Mesenchymal stem cell (in vitro differentiated cells and primary cell): ENCODE measurements around the gene TNPO3.
"Not testable (repeated sequence)": the region's sequence is repeated elsewhere in the genome, so short reads cannot be mapped to it uniquely, and the experiment has no call there.

Experiments
- DNase-seq: peaks from one replicate; pipeline ENCODE4 v3.0.0-alpha.2; 2013
- H2AFZ ChIP-seq: one replicate; pipeline ENCODE4 v1.6.1; 2013; ENCODE audit warnings: low read depth, mild to moderate bottlenecking, control low read depth, inconsistent platforms, low read length, moderate library complexity
- H2AK5ac ChIP-seq: 2 replicates; pipeline ENCODE4 v1.6.1; 2013; ENCODE audit warnings: low read length, moderate library complexity, mild to moderate bottlenecking, inconsistent platforms; ENCODE audit not compliant: severe bottlenecking
- H2BK120ac ChIP-seq: one replicate; pipeline ENCODE4 v1.6.1; 2013; ENCODE audit warnings: low read depth, mild to moderate bottlenecking, inconsistent platforms, low read length, moderate library complexity
- H2BK12ac ChIP-seq, 2 experiments: one replicate each; pipeline ENCODE4 v1.6.1; 2013; ENCODE audit warnings: inconsistent platforms in 2 of 2, low read length in 2 of 2, mild to moderate bottlenecking in 2 of 2, moderate library complexity in 2 of 2, control low read depth in 1 of 2
- H2BK15ac ChIP-seq: one replicate; pipeline ENCODE4 v1.6.1; 2013; ENCODE audit warnings: mild to moderate bottlenecking, low read depth, inconsistent platforms; ENCODE audit not compliant: poor library complexity, severe bottlenecking
- H2BK5ac ChIP-seq: 2 replicates; pipeline ENCODE4 v1.6.1; 2013; ENCODE audit warnings: low read depth, mild to moderate bottlenecking, low read length, control low read depth, inconsistent platforms; ENCODE audit not compliant: poor library complexity, severe bottlenecking
- H3K14ac ChIP-seq, 2 experiments: one replicate each; pipeline ENCODE4 v1.6.1; 2013; ENCODE audit warnings: inconsistent platforms in 2 of 2, low read length in 2 of 2, control low read depth in 1 of 2, mild to moderate bottlenecking in 1 of 2, moderate library complexity in 1 of 2
- H3K18ac ChIP-seq, 2 experiments: one replicate each; pipeline ENCODE4 v1.6.1; 2013; ENCODE audit warnings: inconsistent platforms in 2 of 2, low read length in 2 of 2, control low read depth in 1 of 2, low read depth in 1 of 2, mild to moderate bottlenecking in 1 of 2
- H3K23ac ChIP-seq, 2 experiments: one replicate each; pipeline ENCODE4 v1.6.1; 2013; ENCODE audit warnings: inconsistent platforms in 2 of 2, low read length in 2 of 2, mild to moderate bottlenecking in 2 of 2, moderate library complexity in 2 of 2, control low read depth in 1 of 2
- H3K27ac ChIP-seq: 2 replicates; pipeline ENCODE4 v1.5.1; 2013; ENCODE audit warnings: mild to moderate bottlenecking, moderate library complexity, low read length, control low read depth, inconsistent platforms; ENCODE audit not compliant: poor library complexity, severe bottlenecking
- H3K27me3 ChIP-seq, 2 experiments: 2 replicates each; pipeline versions ENCODE4 v1.6.1 to v1.7.0; 2013; ENCODE audit warnings: low read length in 2 of 2, mild to moderate bottlenecking in 2 of 2, moderate library complexity in 2 of 2, control low read depth in 1 of 2, inconsistent platforms in 1 of 2; ENCODE audit not compliant: control insufficient read depth in 1 of 2, insufficient read depth in 1 of 2
- H3K36me3 ChIP-seq, 2 experiments: 2 replicates each; pipeline versions ENCODE4 v1.6.1 to v1.7.0; 2013; ENCODE audit warnings: low read length in 2 of 2, control low read depth in 1 of 2, inconsistent platforms in 1 of 2, low read depth in 1 of 2, mild to moderate bottlenecking in 1 of 2; ENCODE audit not compliant: insufficient read depth in 2 of 2, control insufficient read depth in 1 of 2
- H3K4ac ChIP-seq, 2 experiments: one replicate each; pipeline ENCODE4 v1.6.1; 2013; ENCODE audit warnings: inconsistent platforms in 2 of 2, low read length in 2 of 2, mild to moderate bottlenecking in 2 of 2, moderate library complexity in 2 of 2, control low read depth in 1 of 2, low read depth in 1 of 2
- H3K4me1 ChIP-seq: 2 replicates; pipeline ENCODE4 v1.6.1; 2013; ENCODE audit warnings: low read depth, low read length, control low read depth; ENCODE audit not compliant: control insufficient read depth, insufficient read depth
- H3K4me2 ChIP-seq: 2 replicates; pipeline ENCODE4 v1.6.1; 2013; ENCODE audit warnings: low read length, mild to moderate bottlenecking, inconsistent platforms; ENCODE audit not compliant: poor library complexity, severe bottlenecking
- H3K4me3 ChIP-seq, 2 experiments: 2 replicates each; pipeline versions ENCODE4 v1.5.1 to v1.7.0; 2013; ENCODE audit warnings: low read length in 2 of 2, mild to moderate bottlenecking in 2 of 2, control low read depth in 1 of 2, low read depth in 1 of 2; ENCODE audit not compliant: insufficient read depth in 1 of 2
- H3K79me1 ChIP-seq: replicated peaks from 2 replicates; pipeline ENCODE4 v1.6.1; 2013; ENCODE audit warnings: mild to moderate bottlenecking, control low read depth, low read length, inconsistent platforms; ENCODE audit not compliant: poor library complexity, severe bottlenecking
- H3K9ac ChIP-seq: 2 replicates; pipeline ENCODE4 v1.7.0; 2013; ENCODE audit warnings: mild to moderate bottlenecking, low read length, moderate library complexity
- H3K9me3 ChIP-seq: 2 replicates; pipeline ENCODE4 v1.7.0; 2013; ENCODE audit warnings: mild to moderate bottlenecking, low read length; ENCODE audit not compliant: control insufficient read depth
- H4K8ac ChIP-seq: one replicate; pipeline ENCODE4 v1.6.1; 2013; ENCODE audit warnings: inconsistent platforms, mild to moderate bottlenecking, low read length, moderate library complexity
- H4K91ac ChIP-seq: one replicate; pipeline ENCODE4 v1.6.1; 2013; ENCODE audit warnings: mild to moderate bottlenecking, low read length, inconsistent platforms
- WGBS: methylation state at CpG from one replicate; pipeline ENCODE4 v1.1.7; 2013; ENCODE audit warnings: mixed read lengths; 5-methylcytosine and 5-hydroxymethylcytosine counted together

TNPO3 gene

GRCh38 chr7:129041142-129042085 is 13.5 kb downstream of the TNPO3 start:
- 100% methylated on average over 3 of the region's 3 CpGs for WGBS
- H2BK5ac ChIP-seq, result no peak overlapping the region
- H3K79me1 ChIP-seq, result peaks cover 3% of the 10 kb centered on the region
- no peak overlapping the region for H2AK5ac ChIP-seq
- H2BK120ac ChIP-seq, result no peak overlapping the region
- H3K4ac ChIP-seq, result no peak overlapping the region
- H3K9me3 ChIP-seq, result no peaks in the 10 kb centered on the region
- no peak overlapping the region for H3K18ac ChIP-seq
- H3K23ac ChIP-seq, result no peak overlapping the region
- H2BK12ac ChIP-seq, result no peak overlapping the region
- no peak overlapping the region for H3K9ac ChIP-seq
- H2BK15ac ChIP-seq, result no peak overlapping the region
- H3K4me1 ChIP-seq, result peaks cover 2% of the 10 kb centered on the region
- H3K27ac ChIP-seq, result peak overlapping the region; percentile 26
- H3K4me2 ChIP-seq, result no peak overlapping the region
- H3K4me3 ChIP-seq, result no peak overlapping the region
- H4K8ac ChIP-seq, result no peak overlapping the region
- no peak for DNase-seq
- no peak overlapping the region for H4K91ac ChIP-seq
- H3K14ac ChIP-seq, result no peak overlapping the region
- H3K27me3 ChIP-seq, result no peaks in the 10 kb centered on the region
- no peak overlapping the region for H2AFZ ChIP-seq
- peaks cover 7 to 21% of the 10 kb centered on the region in 2 experiments for H3K36me3 ChIP-seq

GRCh38 chr7:129038468-129038867 is 16.4 kb downstream of the TNPO3 start:
- not testable (repeated sequence) for H2AK5ac ChIP-seq, H3K79me1 ChIP-seq

GRCh38 chr7:129037585-129037984 is 17.3 kb downstream of the TNPO3 start:
- no peak overlapping the region for H3K27ac ChIP-seq
- peaks cover 18 to 33% of the 10 kb centered on the region in 2 experiments for H3K36me3 ChIP-seq
- WGBS, result 98% methylated on average over 4 of the region's 4 CpGs
- DNase-seq, result no peak
- no peaks in the 10 kb centered on the region for H3K27me3 ChIP-seq
- H3K4me2 ChIP-seq, result no peak overlapping the region
- no peak overlapping the region for H4K8ac ChIP-seq
- H2BK5ac ChIP-seq, result no peak overlapping the region
- peaks cover 7% of the 10 kb centered on the region for H3K79me1 ChIP-seq
- H2BK120ac ChIP-seq, result no peak overlapping the region
- H3K18ac ChIP-seq, result no peak overlapping the region
- no peak overlapping the region for H4K91ac ChIP-seq
- H3K9ac ChIP-seq, result no peak overlapping the region
- peaks cover 2% of the 10 kb centered on the region for H3K4me1 ChIP-seq
- H2AFZ ChIP-seq, result no peak overlapping the region
- H3K9me3 ChIP-seq, result no peaks in the 10 kb centered on the region
- H3K4ac ChIP-seq, result no peak overlapping the region
- H2BK15ac ChIP-seq, result no peak overlapping the region
- no peak overlapping the region for H2AK5ac ChIP-seq
- no peak overlapping the region for H3K4me3 ChIP-seq
- H3K23ac ChIP-seq, result no peak overlapping the region
- H3K14ac ChIP-seq, result no peak overlapping the region
- H2BK12ac ChIP-seq, result no peak overlapping the region

More at GRCh38 chr7:129038468-129038867, 16.4 kb downstream of the TNPO3 start:
- H2BK5ac ChIP-seq, H4K91ac ChIP-seq, H3K27ac ChIP-seq, DNase-seq, H2BK12ac ChIP-seq, H3K9ac ChIP-seq, H2BK15ac ChIP-seq, H2AFZ ChIP-seq, H3K23ac ChIP-seq, H3K14ac ChIP-seq, H3K4me1 ChIP-seq, H3K18ac ChIP-seq, H4K8ac ChIP-seq, H3K4me2 ChIP-seq, H2BK120ac ChIP-seq, H3K9me3 ChIP-seq, H3K27me3 ChIP-seq, H3K4me3 ChIP-seq, H3K4ac ChIP-seq: not testable (repeated sequence)
- peaks cover 18 to 33% of the 10 kb centered on the region in 2 experiments for H3K36me3 ChIP-seq
- no CpG with 5 or more reads among the region's 2 CpGs for WGBS

GRCh38 chr7:129032017-129032416 is 22.9 kb downstream of the TNPO3 start:
- 100% methylated on average over 1 of the region's 1 CpG for WGBS
- H3K9ac ChIP-seq, result no peak overlapping the region
- no peaks in the 10 kb centered on the region for H3K9me3 ChIP-seq
- no peak for DNase-seq
- no peak overlapping the region for H2AFZ ChIP-seq
- H3K36me3 ChIP-seq, result peaks cover 14 to 34% of the 10 kb centered on the region in 2 experiments
- H3K4me3 ChIP-seq, result no peak overlapping the region
- H4K8ac ChIP-seq, result no peak overlapping the region
- no peak overlapping the region for H3K18ac ChIP-seq
- H4K91ac ChIP-seq, result no peak overlapping the region
- no peak overlapping the region for H2AK5ac ChIP-seq
- no peak overlapping the region for H2BK12ac ChIP-seq
- no peak overlapping the region for H2BK15ac ChIP-seq
- no peak overlapping the region for H3K27ac ChIP-seq
- no peak overlapping the region for H3K4ac ChIP-seq
- H3K79me1 ChIP-seq, result peaks cover 10% of the 10 kb centered on the region
- no peak overlapping the region for H2BK5ac ChIP-seq
- no peaks in the 10 kb centered on the region for H3K27me3 ChIP-seq
- H3K4me2 ChIP-seq, result no peak overlapping the region
- no peaks in the 10 kb centered on the region for H3K4me1 ChIP-seq
- H3K23ac ChIP-seq, result no peak overlapping the region
- no peak overlapping the region for H2BK120ac ChIP-seq
- H3K14ac ChIP-seq, result no peak overlapping the region
